HG03575 (cell line): ENCODE measurements around the gene TMEM255B.
"Not testable (repeated sequence)": the region's sequence is repeated elsewhere in the genome, so short reads cannot be mapped to it uniquely, and the experiment has no call there.

Experiments used
- ATAC-seq: cut with Tn5 transposase; IDR thresholded peaks from one replicate; pipeline ENCODE4 v1.9.1; 2021; ENCODE audit not compliant: unreplicated experiment, insufficient number of reproducible peaks, low FRiP score; ENCODE audit errors: extremely low read depth

The TMEM255B gene

GRCh38 chr13:113732961-113733950 is 25.8 kb upstream of the TMEM255B start:
- ATAC-seq = no peak

- no peak for ATAC-seq
Observed at GRCh38 chr13:113734099-113734825, 24.8 kb upstream of the TMEM255B start.

GRCh38 chr13:113734826-113735125 is 24.2 kb upstream of the TMEM255B start:
- no peak for ATAC-seq

- no peak for ATAC-seq
Observed at GRCh38 chr13:113735194-113735593, 23.8 kb upstream of the TMEM255B start.

GRCh38 chr13:113735750-113736149 is 23.3 kb upstream of the TMEM255B start:
- ATAC-seq = no peak

- ATAC-seq = no peak
Observed at GRCh38 chr13:113736258-113736731, 22.7 kb upstream of the TMEM255B start.

GRCh38 chr13:113737803-113738202 is 21.2 kb upstream of the TMEM255B start:
- no peak for ATAC-seq

GRCh38 chr13:113739527-113740285 is 19.3 kb upstream of the TMEM255B start:
- ATAC-seq = no peak

- no peak for ATAC-seq
Observed at GRCh38 chr13:113740286-113740556, 18.8 kb upstream of the TMEM255B start.

GRCh38 chr13:113740661-113741060 is 18.4 kb upstream of the TMEM255B start:
- ATAC-seq = no peak

GRCh38 chr13:113741191-113741668 is 17.8 kb upstream of the TMEM255B start:
- ATAC-seq = no peak

- no peak for ATAC-seq
Observed at GRCh38 chr13:113742000-113742441, 17.0 kb upstream of the TMEM255B start.

- ATAC-seq = no peak
Observed at GRCh38 chr13:113742445-113743120, 16.4 kb upstream of the TMEM255B start.

GRCh38 chr13:113743366-113744195 is 15.4 kb upstream of the TMEM255B start:
- no peak for ATAC-seq

GRCh38 chr13:113744197-113745000 is 14.6 kb upstream of the TMEM255B start:
- no peak for ATAC-seq

- ATAC-seq = no peak
Observed at GRCh38 chr13:113745059-113745458, 14.0 kb upstream of the TMEM255B start.

- ATAC-seq = not testable (repeated sequence)
Observed at GRCh38 chr13:113745500-113746142, 13.4 kb upstream of the TMEM255B start.
